Measurements from ENCODE around the gene CNST. TPM values are rescaled to one million over a fixed set of nuclear protein-coding genes. Genes with fewer than 3 reads are reported as not detected.
A peak's percentile ranks its signal among the peaks of the same experiment; 100 is the strongest.
"Not testable (repeated sequence)": the region's sequence is repeated elsewhere in the genome, so short reads cannot be mapped to it uniquely, and the experiment has no call there.

CNST gene
- total RNA-seq, 1 donor from 2014 or later = 26.4 TPM

GRCh38 chr1:246691622-246692495 lies 125.6 kb downstream of the CNST start:
- no peaks in the 10 kb centered on the region for H3K4me1 Mint-ChIP-seq
- DNase-seq = no peak
- H3K27me3 Mint-ChIP-seq = peaks cover 2% of the 10 kb centered on the region
- intact Hi-C loops (cut with micrococcal nuclease) = loop anchor here (10.0 kb wide), 1 partner anchor 1537 kb away; the partner anchor contains the start of gene KIF26B
- H3K4me3 Mint-ChIP-seq = no peak overlapping the region
- no peak overlapping the region for H3K27ac Mint-ChIP-seq
- H3K36me3 Mint-ChIP-seq (ENCODE audit: low read depth) = peaks cover 2% of the 10 kb centered on the region
- peaks cover 4% of the 10 kb centered on the region for H3K9me3 Mint-ChIP-seq

DNA sequence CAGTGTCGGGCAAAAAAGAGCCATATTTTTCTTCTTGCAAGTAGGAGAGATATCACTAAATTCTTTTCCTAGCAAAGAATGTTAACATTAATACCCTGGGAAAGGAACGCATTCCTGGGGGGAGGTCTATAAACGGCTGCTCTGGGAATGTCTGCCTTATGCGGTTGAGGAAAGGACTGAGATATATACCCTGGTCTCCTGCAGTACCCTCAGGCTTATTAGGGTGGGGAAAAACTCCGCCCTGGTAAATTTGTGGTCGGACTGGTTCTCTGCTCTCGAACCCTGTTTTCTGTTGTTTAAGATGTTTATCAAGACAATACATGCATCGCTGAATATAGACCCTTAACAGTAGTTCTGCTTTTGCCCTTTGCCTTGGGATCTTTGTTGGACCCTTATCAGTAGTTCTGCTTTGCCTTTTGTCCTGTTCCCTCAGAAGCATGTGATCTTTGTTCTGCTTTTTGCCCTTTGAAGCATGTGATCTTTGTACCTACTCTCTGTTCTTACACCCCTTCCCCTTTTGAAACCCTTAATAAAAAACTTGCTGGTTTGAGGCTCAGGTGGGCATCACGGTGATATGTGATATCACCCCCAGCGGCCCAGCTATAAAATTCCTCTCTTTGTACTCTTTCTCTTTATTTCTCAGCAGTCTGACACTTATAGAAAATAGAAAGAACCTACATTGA lies 128.1 kb downstream of the CNST start:
- not testable (repeated sequence) for H3K4me3 Mint-ChIP-seq; H3K9me3 Mint-ChIP-seq; H3K27ac Mint-ChIP-seq; DNase-seq; H3K4me1 Mint-ChIP-seq; H3K27me3 Mint-ChIP-seq; H3K36me3 Mint-ChIP-seq (ENCODE audit: low read depth)
- intact Hi-C loops (cut with micrococcal nuclease) = loop anchor here (10.0 kb wide), 1 partner anchor 1540 kb away; the partner anchor contains the start of gene KIF26B

- intact Hi-C loops (cut with micrococcal nuclease) = loop anchor here (10.0 kb wide), 1 partner anchor 1540 kb away; the partner anchor contains the start of gene KIF26B
- peaks cover 8% of the 10 kb centered on the region for H3K4me1 Mint-ChIP-seq
- no peak overlapping the region for H3K27ac Mint-ChIP-seq
- H3K36me3 Mint-ChIP-seq (ENCODE audit: low read depth) = peaks cover 2% of the 10 kb centered on the region
- H3K9me3 Mint-ChIP-seq = peaks cover 4% of the 10 kb centered on the region
- no peaks in the 10 kb centered on the region for H3K27me3 Mint-ChIP-seq
- no peak overlapping the region for H3K4me3 Mint-ChIP-seq
- DNase-seq = no peak
These were observed 128.9 kb downstream of the CNST start for GRCh38 chr1:246695136-246695535.

DNA sequence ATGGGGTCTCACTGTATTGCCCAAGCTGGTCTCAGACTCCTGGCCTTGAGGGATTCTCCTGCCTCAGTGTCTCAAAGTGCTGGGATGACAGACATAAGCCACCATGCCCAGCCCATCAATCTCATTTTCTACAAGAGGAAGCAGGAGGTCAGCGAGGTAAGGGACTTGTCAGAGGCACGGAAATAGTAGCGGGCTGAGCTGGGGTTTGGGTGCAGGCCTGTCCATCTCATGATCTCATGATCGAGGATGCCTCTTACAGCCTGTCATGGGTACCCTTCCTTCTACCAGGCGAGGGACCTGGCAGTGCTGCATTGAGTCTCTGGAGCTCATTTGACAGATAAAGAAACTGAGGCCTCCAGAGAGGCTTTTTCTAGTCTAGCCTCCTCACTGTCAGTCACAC lies 129.4 kb downstream of the CNST start:
- Mint-ChIP-seq H3K27ac (no peak overlapping the region), H3K9me3 (peaks cover 4% of the 10 kb centered on the region), H3K36me3 (ENCODE audit: low read depth) (peaks cover 2% of the 10 kb centered on the region), H3K4me3 (no peak overlapping the region), H3K4me1 (peaks cover 8% of the 10 kb centered on the region), H3K27me3 (no peaks in the 10 kb centered on the region)
- intact Hi-C loops (cut with micrococcal nuclease) = loop anchor here (10.0 kb wide), 1 partner anchor 1541 kb away; the partner anchor contains the start of gene KIF26B
- no peak for DNase-seq

DNA sequence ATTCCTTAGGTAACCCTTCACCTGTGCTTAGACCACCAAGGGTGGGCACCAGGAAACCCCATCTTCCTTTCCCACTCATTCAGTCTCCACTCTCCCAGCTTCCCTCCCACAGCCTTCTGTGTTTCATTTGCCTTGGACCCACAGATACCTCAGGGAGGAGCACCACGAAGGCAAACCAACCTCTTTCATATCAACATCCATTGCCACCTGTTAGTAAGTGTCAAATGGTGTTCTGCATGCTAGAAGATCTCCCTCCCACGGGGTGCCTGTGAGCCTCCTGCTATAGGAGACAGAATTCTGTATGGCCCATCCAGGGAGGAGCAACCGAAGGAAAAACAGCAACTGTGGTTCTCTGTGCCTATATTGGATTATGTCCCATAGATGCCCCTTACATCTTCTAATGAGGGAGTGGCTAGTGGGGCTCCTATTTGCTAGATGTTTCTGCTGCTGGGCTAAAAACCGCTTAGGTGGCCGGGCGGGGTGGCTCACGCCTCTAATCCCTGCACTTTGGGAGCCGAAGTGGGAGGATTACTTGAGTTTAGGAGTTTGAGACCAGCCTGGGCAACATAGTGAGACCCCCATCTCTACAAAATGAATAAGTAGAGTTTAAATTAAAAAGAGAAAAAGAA lies 132.3 kb downstream of the CNST start:
- intact Hi-C loops (cut with micrococcal nuclease) = loop anchor here (1.0 to 10.0 kb wide), 6 partner anchors 9 to 1544 kb away; partner anchors contain the start of genes CNST, KIF26B, SCCPDH and TFB2M
- Mint-ChIP-seq H3K36me3 (ENCODE audit: low read depth) (no peaks in the 10 kb centered on the region), H3K27me3 (no peaks in the 10 kb centered on the region), H3K27ac (peak overlapping the region; percentile 32), H3K4me3 (peak overlapping the region; percentile 22), H3K9me3 (no peaks in the 10 kb centered on the region), H3K4me1 (peaks cover 8% of the 10 kb centered on the region)
- no peak for DNase-seq

- no peaks in the 10 kb centered on the region for H3K27me3 Mint-ChIP-seq
- peak overlapping the region; percentile 22 for H3K4me3 Mint-ChIP-seq
These were observed 133.0 kb downstream of the CNST start for GRCh38 chr1:246699095-246699735.

GRCh38 chr1:246703581-246703980 lies 137.3 kb downstream of the CNST start:
- peaks cover 3% of the 10 kb centered on the region for H3K27me3 Mint-ChIP-seq
- H3K36me3 Mint-ChIP-seq (ENCODE audit: low read depth) = no peaks in the 10 kb centered on the region
- H3K27ac Mint-ChIP-seq = no peak overlapping the region
- no peak for DNase-seq
- no peaks in the 10 kb centered on the region for H3K9me3 Mint-ChIP-seq
- peaks cover 6% of the 10 kb centered on the region for H3K4me1 Mint-ChIP-seq
- intact Hi-C loops (cut with micrococcal nuclease) = no loop called here
- no peak overlapping the region for H3K4me3 Mint-ChIP-seq

More at GRCh38 chr1:246699095-246699735, 133.0 kb downstream of the CNST start:
- no peaks in the 10 kb centered on the region for H3K36me3 Mint-ChIP-seq (ENCODE audit: low read depth)
- peak; percentile 93 for DNase-seq
- H3K27ac Mint-ChIP-seq = peak overlapping the region; percentile 32
- intact Hi-C loops (cut with micrococcal nuclease) = loop anchor here (1.0 to 10.0 kb wide), 6 partner anchors 10 to 1544 kb away; partner anchors contain the start of genes CNST, KIF26B, SCCPDH and TFB2M
- H3K9me3 Mint-ChIP-seq = no peaks in the 10 kb centered on the region
- H3K4me1 Mint-ChIP-seq = peaks cover 8% of the 10 kb centered on the region

- Mint-ChIP-seq H3K4me3 (no peak overlapping the region), H3K4me1 (peaks cover 5% of the 10 kb centered on the region), H3K27ac (no peak overlapping the region), H3K9me3 (peaks cover 7% of the 10 kb centered on the region), H3K27me3 (peaks cover 3% of the 10 kb centered on the region), H3K36me3 (ENCODE audit: low read depth) (no peaks in the 10 kb centered on the region)
- intact Hi-C loops (cut with micrococcal nuclease) = no loop called here
- DNase-seq = no peak
These were observed 139.1 kb downstream of the CNST start for GRCh38 chr1:246705368-246705767.

- Mint-ChIP-seq H3K27ac (no peak overlapping the region), H3K9me3 (peaks cover 16% of the 10 kb centered on the region), H3K4me1 (peaks cover 5% of the 10 kb centered on the region), H3K36me3 (ENCODE audit: low read depth) (no peaks in the 10 kb centered on the region), H3K27me3 (peaks cover 3% of the 10 kb centered on the region), H3K4me3 (no peak overlapping the region)
- DNase-seq = no peak
- intact Hi-C loops (cut with micrococcal nuclease) = no loop called here
These were observed 141.9 kb downstream of the CNST start for GRCh38 chr1:246708166-246708565.

- H3K36me3 Mint-ChIP-seq (ENCODE audit: low read depth) = no peaks in the 10 kb centered on the region
- H3K4me1 Mint-ChIP-seq = peaks cover 5% of the 10 kb centered on the region
- no peak overlapping the region for H3K27ac Mint-ChIP-seq
- no peak overlapping the region for H3K4me3 Mint-ChIP-seq
- intact Hi-C loops (cut with micrococcal nuclease) = no loop called here
- DNase-seq = no peak
- H3K27me3 Mint-ChIP-seq = peaks cover 3% of the 10 kb centered on the region
- peaks cover 16% of the 10 kb centered on the region for H3K9me3 Mint-ChIP-seq
These were observed 142.9 kb downstream of the CNST start for GRCh38 chr1:246709196-246709595.

DNA sequence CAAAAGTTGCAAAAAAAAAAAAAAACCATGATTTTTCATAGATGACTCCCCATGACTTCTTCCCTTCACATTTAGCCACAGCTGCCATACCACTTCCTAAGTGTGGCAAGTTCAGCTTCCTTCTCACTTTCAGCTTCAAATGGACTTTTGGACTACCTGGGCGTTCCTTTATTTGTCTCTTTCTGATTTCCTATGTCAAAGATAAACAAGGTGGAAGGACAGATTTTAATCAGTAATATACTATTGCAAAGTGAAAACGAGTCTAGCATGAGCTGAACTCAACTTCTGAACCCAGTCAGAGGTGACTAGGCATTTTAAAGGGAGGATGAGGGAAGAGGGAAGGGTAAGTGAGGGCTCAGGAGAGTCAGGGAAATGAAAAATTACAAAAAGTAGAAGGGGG lies 143.6 kb downstream of the CNST start:
- H3K9me3 Mint-ChIP-seq = peaks cover 16% of the 10 kb centered on the region
- intact Hi-C loops (cut with micrococcal nuclease) = no loop called here
- H3K27ac Mint-ChIP-seq = no peak overlapping the region

DNA sequence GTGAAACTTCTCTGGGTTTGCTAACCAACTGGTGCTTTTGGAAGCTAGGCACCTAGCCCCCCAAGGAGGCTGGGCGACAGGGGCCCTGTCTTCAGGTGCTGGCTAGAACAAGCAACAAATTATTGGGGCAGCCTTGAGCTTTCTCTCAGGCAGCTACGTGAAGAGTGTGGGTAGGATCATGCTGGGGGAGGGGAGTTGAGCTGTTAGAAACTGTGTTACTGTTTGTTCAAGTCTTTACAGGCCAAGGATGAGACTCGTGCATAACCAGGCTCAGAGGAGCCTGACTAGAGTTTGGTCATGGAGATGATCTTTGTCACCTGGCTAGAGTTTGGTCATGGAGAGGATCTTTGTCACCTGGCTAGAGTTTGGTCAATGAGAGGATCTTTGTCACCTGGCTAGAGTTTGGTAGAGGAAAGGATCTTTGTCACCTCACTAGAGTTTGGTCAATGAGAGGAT lies 145.3 kb downstream of the CNST start:
- H3K4me1 Mint-ChIP-seq = peaks cover 5% of the 10 kb centered on the region
- H3K4me3 Mint-ChIP-seq = no peak overlapping the region
- no peaks in the 10 kb centered on the region for H3K36me3 Mint-ChIP-seq (ENCODE audit: low read depth)
- intact Hi-C loops (cut with micrococcal nuclease) = no loop called here
- no peak overlapping the region for H3K27ac Mint-ChIP-seq
- no peak for DNase-seq
- H3K27me3 Mint-ChIP-seq = peaks cover 10% of the 10 kb centered on the region
- H3K9me3 Mint-ChIP-seq = peaks cover 16% of the 10 kb centered on the region

More for the DNA sequence above, 143.6 kb downstream of the CNST start:
- Mint-ChIP-seq H3K36me3 (ENCODE audit: low read depth) (no peaks in the 10 kb centered on the region), H3K27me3 (no peaks in the 10 kb centered on the region), H3K4me1 (peaks cover 5% of the 10 kb centered on the region), H3K4me3 (no peak overlapping the region)
- no peak for DNase-seq

DNA sequence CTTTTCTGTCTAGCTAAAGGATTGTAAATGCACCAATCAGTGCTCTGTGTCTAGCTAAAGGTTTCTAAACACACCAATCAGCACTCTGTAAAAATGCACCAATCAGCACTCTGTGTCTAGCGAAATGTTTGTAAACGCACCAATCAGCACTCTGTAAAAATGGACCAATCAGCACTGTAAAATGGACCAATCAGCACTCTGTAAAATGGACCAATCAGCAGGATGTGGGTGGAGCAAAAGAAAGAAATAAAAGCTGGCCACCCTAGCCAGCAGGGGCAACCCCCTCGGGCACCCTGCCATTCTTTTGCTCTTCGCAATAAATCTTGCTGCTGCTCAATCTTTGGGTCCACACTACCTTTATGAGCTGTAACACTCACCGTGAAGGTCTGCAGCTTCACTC lies 146.2 kb downstream of the CNST start:
- intact Hi-C loops (cut with micrococcal nuclease); H3K27ac Mint-ChIP-seq; H3K4me3 Mint-ChIP-seq; H3K36me3 Mint-ChIP-seq (ENCODE audit: low read depth); H3K4me1 Mint-ChIP-seq; DNase-seq: not testable (repeated sequence)
- Mint-ChIP-seq H3K27me3 (peaks cover 10% of the 10 kb centered on the region), H3K9me3 (peaks cover 16% of the 10 kb centered on the region)

Measured in activated CD4-positive, alpha-beta T cell treated with anti-CD3 and anti-CD28 coated beads, Interleukin-2, amount 10 ng/mL, durations not matched to agents 24 days and 14 days (primary cell).